ENCODE results near the gene PWWP2B.
A peak's percentile ranks its signal among the peaks of the same experiment; 100 is the strongest.

The PWWP2B gene

GRCh38 chr10:132397036-132397541 lies at the start of gene PWWP2B:
TSS of gene PWWP2B (plus strand) at chr10:132397200. CDS start at chr10:132397227, 27 bp downstream.
- peak; percentile 76 for DNase-seq

- DNase-seq = no peak
Measured at GRCh38 chr10:132347211-132347930, 49.6 kb upstream of the PWWP2B start.

- DNase-seq = no peak
Measured at GRCh38 chr10:132347931-132348267, 49.1 kb upstream of the PWWP2B start.

- no peak for DNase-seq
Measured at GRCh38 chr10:132349766-132350165, 47.2 kb upstream of the PWWP2B start.

GRCh38 chr10:132350391-132350790 lies 46.6 kb upstream of the PWWP2B start:
- DNase-seq = no peak

GRCh38 chr10:132350946-132351345 lies 46.1 kb upstream of the PWWP2B start:
- DNase-seq = no peak

- no peak for DNase-seq
Measured at GRCh38 chr10:132351611-132352010, 45.4 kb upstream of the PWWP2B start.

GRCh38 chr10:132352462-132353308 lies 44.3 kb upstream of the PWWP2B start:
- peak; percentile 84 for DNase-seq

- DNase-seq = no peak
Measured at GRCh38 chr10:132353456-132354355, 43.3 kb upstream of the PWWP2B start.

GRCh38 chr10:132354356-132355094 lies 42.5 kb upstream of the PWWP2B start:
- DNase-seq = no peak

GRCh38 chr10:132355297-132355696 lies 41.7 kb upstream of the PWWP2B start:
- DNase-seq = no peak

- no peak for DNase-seq
Measured at GRCh38 chr10:132355754-132356153, 41.2 kb upstream of the PWWP2B start.

GRCh38 chr10:132356621-132357195 lies 40.3 kb upstream of the PWWP2B start:
- no peak for DNase-seq

- no peak for DNase-seq
Measured at GRCh38 chr10:132357286-132358058, 39.5 kb upstream of the PWWP2B start.

- DNase-seq = no peak
Measured at GRCh38 chr10:132359305-132360040, 37.5 kb upstream of the PWWP2B start.

GRCh38 chr10:132360766-132361447 lies 36.1 kb upstream of the PWWP2B start:
- peak; percentile 39 for DNase-seq

GRCh38 chr10:132361581-132362101 lies 35.4 kb upstream of the PWWP2B start:
- DNase-seq = no peak

GRCh38 chr10:132362151-132362611 lies 34.8 kb upstream of the PWWP2B start:
- DNase-seq = no peak

GRCh38 chr10:132363376-132363775 lies 33.6 kb upstream of the PWWP2B start:
- DNase-seq = no peak

Measured in CD4-positive, alpha-beta T cell treated with Interleukin-6 for 4 hours (primary cell).